ENCODE data around the gene RALGPS2. TPM values are rescaled to one million over a fixed set of nuclear protein-coding genes. Genes with fewer than 3 reads are reported as not detected.

Gene RALGPS2
- total and polyA plus RNA-seq, 2 experiments from 2014 or later, result 8.1 to 31.2 TPM

DNA sequence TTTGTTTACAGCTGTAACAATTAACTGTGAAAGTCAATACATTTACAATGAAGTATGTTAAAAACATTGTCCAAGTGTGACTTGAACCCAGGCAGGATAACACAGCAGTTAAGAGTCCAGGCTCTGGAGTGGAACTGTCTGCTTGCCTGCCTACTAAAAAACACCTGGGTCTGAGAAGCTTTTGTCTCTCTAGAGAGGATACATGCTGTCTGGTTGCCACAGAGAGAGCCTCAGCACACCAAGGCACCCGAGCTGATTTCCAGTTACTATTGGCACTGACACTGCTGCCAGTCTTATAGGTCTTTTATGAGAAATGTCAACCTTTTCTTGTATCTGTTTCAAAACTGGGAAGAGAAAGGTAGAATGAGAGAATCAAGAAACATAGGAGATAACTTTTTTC, 20.2 kb upstream of the RALGPS2 start:
- Histone ChIP-seq H3K79me2 (replicated peaks; ENCODE audit: insufficient read depth) (no peaks in the 10 kb centered on the region), H3K27ac (ENCODE audit: low read depth) (no peak overlapping the region), H3K27me3 (ENCODE audit: insufficient read depth) (no peaks in the 10 kb centered on the region), H4K20me1 (replicated peaks; ENCODE audit: insufficient read depth) (no peaks in the 10 kb centered on the region), H3K9me2 (ENCODE audit: insufficient read depth) (no peaks in the 10 kb centered on the region), H2AFZ (no peak overlapping the region), H3K4me3 (no peak overlapping the region), H3K4me1 (ENCODE audit: insufficient read depth) (no peaks in the 10 kb centered on the region), H3K4me2 (no peak overlapping the region), H3F3A (replicated peaks; ENCODE audit: low read depth) (no peaks in the 10 kb centered on the region), H3K36me3 (ENCODE audit: insufficient read depth) (no peaks in the 10 kb centered on the region)
- Mint-ChIP-seq H3K27ac (no peak overlapping the region; the same call in 1 of the 2 replicates), H3K4me1 (peaks cover 3% of the 10 kb centered on the region; the same call in 1 of the 3 replicates), H3K4me3 (no peak overlapping the region), H3K27me3 (ENCODE audit: insufficient read depth, low read depth, poor library complexity) (no peaks in the 10 kb centered on the region), H3K36me3 (ENCODE audit: low read depth) (no peaks in the 10 kb centered on the region), H3K9me3 (no peaks in the 10 kb centered on the region)
- TF ChIP-seq, protein P1, sequence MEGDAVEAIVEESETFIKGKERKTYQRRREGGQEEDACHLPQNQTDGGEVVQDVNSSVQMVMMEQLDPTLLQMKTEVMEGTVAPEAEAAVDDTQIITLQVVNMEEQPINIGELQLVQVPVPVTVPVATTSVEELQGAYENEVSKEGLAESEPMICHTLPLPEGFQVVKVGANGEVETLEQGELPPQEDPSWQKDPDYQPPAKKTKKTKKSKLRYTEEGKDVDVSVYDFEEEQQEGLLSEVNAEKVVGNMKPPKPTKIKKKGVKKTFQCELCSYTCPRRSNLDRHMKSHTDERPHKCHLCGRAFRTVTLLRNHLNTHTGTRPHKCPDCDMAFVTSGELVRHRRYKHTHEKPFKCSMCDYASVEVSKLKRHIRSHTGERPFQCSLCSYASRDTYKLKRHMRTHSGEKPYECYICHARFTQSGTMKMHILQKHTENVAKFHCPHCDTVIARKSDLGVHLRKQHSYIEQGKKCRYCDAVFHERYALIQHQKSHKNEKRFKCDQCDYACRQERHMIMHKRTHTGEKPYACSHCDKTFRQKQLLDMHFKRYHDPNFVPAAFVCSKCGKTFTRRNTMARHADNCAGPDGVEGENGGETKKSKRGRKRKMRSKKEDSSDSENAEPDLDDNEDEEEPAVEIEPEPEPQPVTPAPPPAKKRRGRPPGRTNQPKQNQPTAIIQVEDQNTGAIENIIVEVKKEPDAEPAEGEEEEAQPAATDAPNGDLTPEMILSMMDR (conservative IDR thresholded peaks at IDR 0.05; ENCODE audit: low read depth in 2 of 2), result no peak
- ATAC-seq (no peak), DNase-seq (ENCODE audit: low spot score) (no peak)

DNA sequence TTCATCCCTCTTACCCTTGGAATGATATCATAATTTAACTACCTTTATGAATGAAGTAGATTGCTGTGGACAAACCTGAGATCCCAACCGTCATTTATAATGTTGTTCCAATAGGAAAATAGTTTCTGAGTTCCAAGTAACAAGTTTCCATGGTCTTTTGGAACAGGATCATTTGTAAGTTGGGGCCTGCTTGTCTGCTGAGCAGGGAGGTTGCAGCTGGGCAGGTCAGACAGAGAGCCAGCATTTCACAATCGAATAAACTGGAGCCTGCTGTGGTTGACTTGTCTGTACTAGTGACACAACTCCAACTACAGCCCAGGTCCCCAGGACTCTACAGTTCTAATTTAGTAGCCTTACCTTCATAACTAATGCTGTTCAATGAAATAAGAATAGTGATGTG, 18.6 kb upstream of the RALGPS2 start:
- Histone ChIP-seq H4K20me1 (replicated peaks; ENCODE audit: insufficient read depth) (no peaks in the 10 kb centered on the region), H3K79me2 (replicated peaks; ENCODE audit: insufficient read depth) (no peaks in the 10 kb centered on the region), H2AFZ (no peak overlapping the region), H3K27ac (ENCODE audit: low read depth) (no peak overlapping the region), H3K4me2 (no peak overlapping the region), H3K36me3 (ENCODE audit: insufficient read depth) (no peaks in the 10 kb centered on the region), H3K4me3 (no peak overlapping the region), H3K9me2 (ENCODE audit: insufficient read depth) (no peaks in the 10 kb centered on the region), H3K4me1 (ENCODE audit: insufficient read depth) (no peaks in the 10 kb centered on the region), H3F3A (replicated peaks; ENCODE audit: low read depth) (no peaks in the 10 kb centered on the region), H3K27me3 (ENCODE audit: insufficient read depth) (no peaks in the 10 kb centered on the region)
- Mint-ChIP-seq H3K4me1 (peaks cover 3% of the 10 kb centered on the region; the same call in 1 of the 3 replicates), H3K4me3 (no peak overlapping the region), H3K9me3 (no peaks in the 10 kb centered on the region; the same call in 2 of the 3 replicates), H3K27ac (no peak overlapping the region), H3K36me3 (ENCODE audit: low read depth) (no peaks in the 10 kb centered on the region), H3K27me3 (ENCODE audit: insufficient read depth, low read depth, poor library complexity) (no peaks in the 10 kb centered on the region)
- no peak for DNase-seq (ENCODE audit: low spot score)
- ATAC-seq, result no peak
- no peak for TF ChIP-seq STAT1 (IDR thresholded peaks at IDR 0.05; ENCODE audit: unreplicated experiment)
- TF ChIP-seq JUNB (IDR thresholded peaks at IDR 0.05; ENCODE audit: unreplicated experiment), result no peak
- TF ChIP-seq ZNF331 (CRISPR knock-in tag; IDR thresholded peaks at IDR 0.05; ENCODE audit: low read depth), result no peak
- TF ChIP-seq, protein P2, sequence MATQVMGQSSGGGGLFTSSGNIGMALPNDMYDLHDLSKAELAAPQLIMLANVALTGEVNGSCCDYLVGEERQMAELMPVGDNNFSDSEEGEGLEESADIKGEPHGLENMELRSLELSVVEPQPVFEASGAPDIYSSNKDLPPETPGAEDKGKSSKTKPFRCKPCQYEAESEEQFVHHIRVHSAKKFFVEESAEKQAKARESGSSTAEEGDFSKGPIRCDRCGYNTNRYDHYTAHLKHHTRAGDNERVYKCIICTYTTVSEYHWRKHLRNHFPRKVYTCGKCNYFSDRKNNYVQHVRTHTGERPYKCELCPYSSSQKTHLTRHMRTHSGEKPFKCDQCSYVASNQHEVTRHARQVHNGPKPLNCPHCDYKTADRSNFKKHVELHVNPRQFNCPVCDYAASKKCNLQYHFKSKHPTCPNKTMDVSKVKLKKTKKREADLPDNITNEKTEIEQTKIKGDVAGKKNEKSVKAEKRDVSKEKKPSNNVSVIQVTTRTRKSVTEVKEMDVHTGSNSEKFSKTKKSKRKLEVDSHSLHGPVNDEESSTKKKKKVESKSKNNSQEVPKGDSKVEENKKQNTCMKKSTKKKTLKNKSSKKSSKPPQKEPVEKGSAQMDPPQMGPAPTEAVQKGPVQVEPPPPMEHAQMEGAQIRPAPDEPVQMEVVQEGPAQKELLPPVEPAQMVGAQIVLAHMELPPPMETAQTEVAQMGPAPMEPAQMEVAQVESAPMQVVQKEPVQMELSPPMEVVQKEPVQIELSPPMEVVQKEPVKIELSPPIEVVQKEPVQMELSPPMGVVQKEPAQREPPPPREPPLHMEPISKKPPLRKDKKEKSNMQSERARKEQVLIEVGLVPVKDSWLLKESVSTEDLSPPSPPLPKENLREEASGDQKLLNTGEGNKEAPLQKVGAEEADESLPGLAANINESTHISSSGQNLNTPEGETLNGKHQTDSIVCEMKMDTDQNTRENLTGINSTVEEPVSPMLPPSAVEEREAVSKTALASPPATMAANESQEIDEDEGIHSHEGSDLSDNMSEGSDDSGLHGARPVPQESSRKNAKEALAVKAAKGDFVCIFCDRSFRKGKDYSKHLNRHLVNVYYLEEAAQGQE (IDR thresholded peaks at IDR 0.05; ENCODE audit: unreplicated experiment), result no peak
- TF ChIP-seq EZH2 (IDR thresholded peaks at IDR 0.05; ENCODE audit: low read depth, unreplicated experiment), result no peak
- TF ChIP-seq, protein P3, sequence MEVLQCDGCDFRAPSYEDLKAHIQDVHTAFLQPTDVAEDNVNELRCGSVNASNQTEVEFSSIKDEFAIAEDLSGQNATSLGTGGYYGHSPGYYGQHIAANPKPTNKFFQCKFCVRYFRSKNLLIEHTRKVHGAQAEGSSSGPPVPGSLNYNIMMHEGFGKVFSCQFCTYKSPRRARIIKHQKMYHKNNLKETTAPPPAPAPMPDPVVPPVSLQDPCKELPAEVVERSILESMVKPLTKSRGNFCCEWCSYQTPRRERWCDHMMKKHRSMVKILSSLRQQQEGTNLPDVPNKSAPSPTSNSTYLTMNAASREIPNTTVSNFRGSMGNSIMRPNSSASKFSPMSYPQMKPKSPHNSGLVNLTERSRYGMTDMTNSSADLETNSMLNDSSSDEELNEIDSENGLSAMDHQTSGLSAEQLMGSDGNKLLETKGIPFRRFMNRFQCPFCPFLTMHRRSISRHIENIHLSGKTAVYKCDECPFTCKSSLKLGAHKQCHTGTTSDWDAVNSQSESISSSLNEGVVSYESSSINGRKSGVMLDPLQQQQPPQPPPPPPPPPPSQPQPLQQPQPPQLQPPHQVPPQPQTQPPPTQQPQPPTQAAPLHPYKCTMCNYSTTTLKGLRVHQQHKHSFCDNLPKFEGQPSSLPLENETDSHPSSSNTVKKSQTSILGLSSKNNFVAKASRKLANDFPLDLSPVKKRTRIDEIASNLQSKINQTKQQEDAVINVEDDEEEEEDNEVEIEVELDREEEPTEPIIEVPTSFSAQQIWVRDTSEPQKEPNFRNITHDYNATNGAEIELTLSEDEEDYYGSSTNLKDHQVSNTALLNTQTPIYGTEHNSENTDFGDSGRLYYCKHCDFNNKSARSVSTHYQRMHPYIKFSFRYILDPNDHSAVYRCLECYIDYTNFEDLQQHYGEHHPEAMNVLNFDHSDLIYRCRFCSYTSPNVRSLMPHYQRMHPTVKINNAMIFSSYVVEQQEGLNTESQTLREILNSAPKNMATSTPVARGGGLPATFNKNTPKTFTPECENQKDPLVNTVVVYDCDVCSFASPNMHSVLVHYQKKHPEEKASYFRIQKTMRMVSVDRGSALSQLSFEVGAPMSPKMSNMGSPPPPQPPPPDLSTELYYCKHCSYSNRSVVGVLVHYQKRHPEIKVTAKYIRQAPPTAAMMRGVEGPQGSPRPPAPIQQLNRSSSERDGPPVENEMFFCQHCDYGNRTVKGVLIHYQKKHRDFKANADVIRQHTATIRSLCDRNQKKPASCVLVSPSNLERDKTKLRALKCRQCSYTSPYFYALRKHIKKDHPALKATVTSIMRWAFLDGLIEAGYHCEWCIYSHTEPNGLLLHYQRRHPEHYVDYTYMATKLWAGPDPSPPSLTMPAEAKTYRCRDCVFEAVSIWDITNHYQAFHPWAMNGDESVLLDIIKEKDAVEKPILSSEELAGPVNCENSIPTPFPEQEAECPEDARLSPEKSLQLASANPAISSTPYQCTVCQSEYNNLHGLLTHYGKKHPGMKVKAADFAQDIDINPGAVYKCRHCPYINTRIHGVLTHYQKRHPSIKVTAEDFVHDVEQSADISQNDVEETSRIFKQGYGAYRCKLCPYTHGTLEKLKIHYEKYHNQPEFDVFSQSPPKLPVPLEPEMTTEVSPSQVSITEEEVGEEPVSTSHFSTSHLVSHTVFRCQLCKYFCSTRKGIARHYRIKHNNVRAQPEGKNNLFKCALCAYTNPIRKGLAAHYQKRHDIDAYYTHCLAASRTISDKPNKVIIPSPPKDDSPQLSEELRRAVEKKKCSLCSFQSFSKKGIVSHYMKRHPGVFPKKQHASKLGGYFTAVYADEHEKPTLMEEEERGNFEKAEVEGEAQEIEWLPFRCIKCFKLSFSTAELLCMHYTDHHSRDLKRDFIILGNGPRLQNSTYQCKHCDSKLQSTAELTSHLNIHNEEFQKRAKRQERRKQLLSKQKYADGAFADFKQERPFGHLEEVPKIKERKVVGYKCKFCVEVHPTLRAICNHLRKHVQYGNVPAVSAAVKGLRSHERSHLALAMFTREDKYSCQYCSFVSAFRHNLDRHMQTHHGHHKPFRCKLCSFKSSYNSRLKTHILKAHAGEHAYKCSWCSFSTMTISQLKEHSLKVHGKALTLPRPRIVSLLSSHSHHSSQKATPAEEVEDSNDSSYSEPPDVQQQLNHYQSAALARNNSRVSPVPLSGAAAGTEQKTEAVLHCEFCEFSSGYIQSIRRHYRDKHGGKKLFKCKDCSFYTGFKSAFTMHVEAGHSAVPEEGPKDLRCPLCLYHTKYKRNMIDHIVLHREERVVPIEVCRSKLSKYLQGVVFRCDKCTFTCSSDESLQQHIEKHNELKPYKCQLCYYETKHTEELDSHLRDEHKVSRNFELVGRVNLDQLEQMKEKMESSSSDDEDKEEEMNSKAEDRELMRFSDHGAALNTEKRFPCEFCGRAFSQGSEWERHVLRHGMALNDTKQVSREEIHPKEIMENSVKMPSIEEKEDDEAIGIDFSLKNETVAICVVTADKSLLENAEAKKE (CRISPR knock-in tag; IDR thresholded peaks at IDR 0.05), result no peak
- TF ChIP-seq CREB1 (CRISPR knock-in tag; IDR thresholded peaks at IDR 0.05; ENCODE audit: low read depth), result no peak
- no peak for TF ChIP-seq EZH2phosphoT487 (IDR thresholded peaks at IDR 0.05; ENCODE audit: unreplicated experiment)
- no peak for TF ChIP-seq POLR2AphosphoS5 (IDR thresholded peaks at IDR 0.05; ENCODE audit: low read depth)

Data from GM23338 (cell line).